BLaER1 treated with 17β-estradiol and CSF1 and Interleukin-3, amounts not matched to agents 10 nM and 100 nM (cell line): ENCODE results near the gene KLHL28.

Experiments
- H3K27ac ChIP-seq, 11 experiments: shearing (Covaris generic); formaldehyde crosslinking; 2 replicates each; pipeline ENCODE4 v1.8.1; 2022
- H3K27me3 ChIP-seq, 11 experiments: shearing (Covaris generic); formaldehyde crosslinking; 2 replicates each; pipeline ENCODE4 v1.8.1; 2022
- H3K36me3 ChIP-seq, 11 experiments: shearing (Covaris generic); formaldehyde crosslinking; 2 replicates each; pipeline ENCODE4 v1.8.1; 2022
- H3K4me1 ChIP-seq, 10 experiments: shearing (Covaris generic); formaldehyde crosslinking; 2 replicates each; pipeline ENCODE4 v1.8.1; 2022
- H3K4me2 ChIP-seq, 11 experiments: shearing (Covaris generic); formaldehyde crosslinking; 2 replicates each; pipeline ENCODE4 v1.8.1; 2022
- H3K4me3 ChIP-seq, 10 experiments: shearing (Covaris generic); formaldehyde crosslinking; 2 replicates each; pipeline ENCODE4 v1.8.1; 2022
- H3K9ac ChIP-seq, 11 experiments: shearing (Covaris generic); formaldehyde crosslinking; 2 replicates each; pipeline ENCODE4 v1.8.1; 2022
- H3K9me3 ChIP-seq, 11 experiments: shearing (Covaris generic); formaldehyde crosslinking; replicated peaks in 1 of 11; 2 replicates each; pipeline ENCODE4 v1.8.1; 2022
- H4K20me1 ChIP-seq, 11 experiments: shearing (Covaris generic); formaldehyde crosslinking; 2 replicates each; pipeline ENCODE4 v1.8.1; 2022
- Cebpa-rat ChIP-seq, 11 experiments: shearing (Covaris generic); IDR thresholded peaks; 2 replicates each; pipeline ENCODE4 v1.8.1; 2022

The KLHL28 gene

DNA sequence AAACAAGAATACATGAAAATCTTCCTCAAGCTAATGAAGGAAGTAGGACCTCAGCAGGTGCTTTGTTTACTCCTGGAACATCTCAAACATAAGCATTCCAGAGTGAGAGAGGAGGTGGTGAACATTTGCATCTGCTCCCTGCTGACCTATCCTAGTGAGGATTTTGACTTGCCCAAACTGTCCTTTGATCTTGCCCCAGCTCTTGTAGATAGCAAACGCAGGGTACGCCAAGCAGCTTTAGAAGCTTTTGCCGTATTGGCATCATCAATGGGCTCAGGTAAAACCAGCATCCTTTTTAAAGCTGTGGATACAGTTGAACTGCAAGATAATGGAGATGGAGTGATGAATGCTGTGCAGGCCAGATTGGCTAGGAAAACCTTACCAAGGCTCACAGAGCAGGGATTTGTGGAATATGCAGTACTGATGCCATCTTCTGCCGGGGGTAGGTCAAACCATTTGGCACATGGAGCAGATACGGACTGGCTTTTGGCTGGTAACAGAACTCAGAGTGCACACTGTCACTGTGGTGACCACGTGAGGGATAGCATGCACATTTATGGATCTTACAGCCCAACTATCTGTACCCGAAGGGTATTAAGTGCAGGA lies 2.1 kb upstream of the KLHL28 start:
- H3K9me3 ChIP-seq, result peaks cover 45 to 69% (median 67%) of the 10 kb centered on the region in 11 experiments
- no peaks in the 10 kb centered on the region for H3K27me3 ChIP-seq
- peaks cover 0 to 20% (median 4%) of the 10 kb centered on the region in 11 experiments; a peak in 8 of 22 replicates for H4K20me1 ChIP-seq
- H3K27ac ChIP-seq, result no peak overlapping the region
- H3K9ac ChIP-seq, result no peak overlapping the region
- H3K4me2 ChIP-seq, result peak overlapping the region; percentile 11 to 92 (median 82); a peak in 19 of 22 replicates
- H3K36me3 ChIP-seq, result peaks cover 0 to 32% (median 16%) of the 10 kb centered on the region in 11 experiments; a peak in 16 of 22 replicates
- H3K4me3 ChIP-seq, result peak overlapping the region in 9 of 10 experiments; percentile 35 to 90 (median 81); a peak in 15 of 20 replicates
- peaks cover 25 to 67% (median 44%) of the 10 kb centered on the region in 10 experiments for H3K4me1 ChIP-seq
- TF ChIP-seq Cebpa-rat (IDR thresholded peaks at IDR 0.05), result no peak

DNA sequence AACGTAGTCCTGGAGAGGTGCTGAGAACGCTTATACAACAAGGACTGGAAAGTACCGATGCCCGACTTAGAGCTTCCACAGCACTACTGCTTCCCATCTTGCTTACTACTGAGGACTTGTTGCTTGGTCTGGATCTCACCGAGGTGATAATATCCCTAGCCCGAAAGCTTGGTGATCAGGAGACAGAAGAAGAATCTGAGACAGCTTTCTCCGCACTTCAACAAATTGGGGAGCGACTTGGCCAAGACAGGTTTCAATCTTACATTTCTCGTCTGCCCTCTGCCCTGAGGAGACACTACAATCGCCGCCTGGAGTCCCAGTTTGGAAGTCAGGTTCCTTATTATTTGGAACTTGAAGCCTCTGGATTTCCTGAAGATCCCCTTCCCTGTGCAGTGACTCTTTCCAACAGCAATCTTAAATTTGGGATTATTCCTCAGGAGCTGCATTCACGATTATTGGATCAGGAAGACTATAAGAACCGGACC lies 1.3 kb upstream of the KLHL28 start:
- H3K27me3 ChIP-seq, result no peaks in the 10 kb centered on the region
- H3K9me3 ChIP-seq, result peaks cover 37 to 61% (median 59%) of the 10 kb centered on the region in 11 experiments
- peaks cover 0 to 26% (median 4%) of the 10 kb centered on the region in 11 experiments; a peak in 9 of 22 replicates for H4K20me1 ChIP-seq
- peak overlapping the region; percentile 75 to 92 (median 82) for H3K4me2 ChIP-seq
- TF ChIP-seq Cebpa-rat (IDR thresholded peaks at IDR 0.05), result no peak
- peak overlapping the region; percentile 74 to 90 (median 82) for H3K4me3 ChIP-seq
- peaks cover 25 to 73% (median 46%) of the 10 kb centered on the region in 10 experiments for H3K4me1 ChIP-seq
- H3K9ac ChIP-seq, result no peak overlapping the region; a peak in 1 of 22 replicates
- peak overlapping the region in 4 of 11 experiments; percentile 64 to 92 (median 80); a peak in 4 of 22 replicates for H3K27ac ChIP-seq
- H3K36me3 ChIP-seq, result peaks cover 0 to 28% (median 9%) of the 10 kb centered on the region in 11 experiments; a peak in 13 of 22 replicates

DNA sequence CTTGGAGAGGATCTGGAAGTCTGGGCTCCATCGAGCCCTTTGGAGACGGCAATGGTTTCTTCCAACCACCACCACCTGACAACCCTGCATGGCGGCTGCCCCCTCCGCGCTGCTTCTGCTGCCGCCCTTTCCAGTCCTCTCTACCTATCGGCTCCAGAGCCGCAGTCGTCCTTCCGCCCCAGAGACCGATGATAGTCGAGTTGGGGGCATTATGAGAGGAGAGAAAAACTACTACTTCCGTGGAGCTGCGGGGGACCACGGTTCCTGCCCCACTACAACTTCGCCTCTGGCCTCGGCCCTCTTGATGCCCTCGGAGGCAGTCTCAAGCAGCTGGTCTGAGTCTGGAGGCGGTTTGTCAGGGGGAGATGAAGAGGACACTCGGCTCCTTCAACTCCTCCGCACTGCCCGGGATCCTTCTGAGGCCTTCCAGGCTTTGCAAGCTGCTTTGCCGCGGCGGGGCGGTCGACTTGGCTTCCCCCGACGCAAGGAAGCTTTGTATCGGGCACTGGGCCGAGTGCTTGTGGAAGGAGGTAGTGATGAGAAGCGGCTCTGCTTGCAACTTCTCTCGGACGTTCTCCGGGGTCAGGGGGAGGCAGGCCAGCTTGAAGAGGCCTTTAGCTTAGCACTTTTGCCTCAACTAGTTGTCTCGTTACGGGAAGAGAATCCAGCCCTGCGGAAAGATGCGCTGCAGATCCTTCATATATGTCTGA lies 742 bp upstream of the KLHL28 start:
- H3K4me1 ChIP-seq, result peaks cover 25 to 78% (median 46%) of the 10 kb centered on the region in 10 experiments
- peak overlapping the region; percentile 63 to 91 (median 83) for H3K9ac ChIP-seq
- peaks cover 0 to 23% (median 3%) of the 10 kb centered on the region in 11 experiments; a peak in 11 of 22 replicates for H3K36me3 ChIP-seq
- no peaks in the 10 kb centered on the region for H3K27me3 ChIP-seq
- no peak for TF ChIP-seq Cebpa-rat (IDR thresholded peaks at IDR 0.05)
- peak overlapping the region; percentile 74 to 90 (median 82) for H3K4me3 ChIP-seq
- peak overlapping the region; percentile 64 to 92 (median 79); a peak in 21 of 22 replicates for H3K27ac ChIP-seq
- peaks cover 36 to 55% (median 53%) of the 10 kb centered on the region in 11 experiments for H3K9me3 ChIP-seq
- peaks cover 0 to 32% (median 4%) of the 10 kb centered on the region in 11 experiments; a peak in 9 of 22 replicates for H4K20me1 ChIP-seq
- H3K4me2 ChIP-seq, result peak overlapping the region; percentile 75 to 92 (median 82)

DNA sequence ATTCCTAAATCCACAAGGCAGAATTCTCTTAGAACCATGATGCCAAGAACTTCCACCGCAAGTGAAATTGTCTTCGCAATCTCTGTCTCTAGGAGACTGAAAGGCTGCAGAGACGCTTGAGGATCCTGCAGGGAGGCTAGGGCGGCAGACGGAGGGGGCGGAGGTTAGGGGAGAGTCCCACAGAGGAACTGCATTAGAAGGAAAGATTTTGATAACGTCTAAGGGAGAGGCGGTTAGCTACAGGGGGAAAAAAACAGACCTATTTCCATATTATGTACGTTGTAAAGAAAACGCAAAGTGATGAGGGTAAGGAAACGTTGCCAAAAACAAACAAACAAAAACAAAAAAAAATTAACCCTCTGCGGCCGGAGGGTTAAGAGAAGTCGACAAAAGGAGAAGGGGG lies 595 bp downstream of the KLHL28 start:
- H3K4me2 ChIP-seq, result peak overlapping the region; percentile 73 to 95 (median 86)
- H4K20me1 ChIP-seq, result peaks cover 0 to 46% (median 4%) of the 10 kb centered on the region in 11 experiments; a peak in 10 of 22 replicates
- peak overlapping the region; percentile 74 to 90 (median 82) for H3K4me3 ChIP-seq
- H3K36me3 ChIP-seq, result peaks cover 0 to 21% (median 9%) of the 10 kb centered on the region in 11 experiments; a peak in 15 of 22 replicates
- H3K9me3 ChIP-seq, result peaks cover 34 to 42% (median 40%) of the 10 kb centered on the region in 11 experiments
- no peaks in the 10 kb centered on the region for H3K27me3 ChIP-seq
- peaks cover 21 to 67% (median 37%) of the 10 kb centered on the region in 10 experiments for H3K4me1 ChIP-seq
- no peak for TF ChIP-seq Cebpa-rat (IDR thresholded peaks at IDR 0.05)
- H3K9ac ChIP-seq, result peak overlapping the region; percentile 77 to 91 (median 84)
- peak overlapping the region; percentile 73 to 92 (median 79) for H3K27ac ChIP-seq

DNA sequence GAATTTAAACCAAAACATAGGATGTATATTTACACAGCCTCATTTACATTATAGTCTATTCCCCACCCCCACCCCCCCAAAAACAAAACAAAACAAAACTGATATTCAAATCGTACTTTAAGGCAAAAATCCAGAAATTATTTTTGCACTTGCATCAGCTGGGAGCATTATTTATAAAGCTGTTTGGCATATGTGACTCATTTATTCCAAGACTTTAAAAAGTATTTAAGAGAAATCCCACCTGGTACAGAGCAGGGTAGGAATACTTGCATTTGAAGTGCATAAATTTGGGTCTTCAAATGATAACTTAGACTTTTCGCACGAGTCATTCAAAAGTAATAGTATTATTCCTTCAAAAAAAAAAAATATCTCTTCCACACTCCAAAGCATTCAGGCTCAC lies 1.1 kb downstream of the KLHL28 start:
- H3K27ac ChIP-seq, result peak overlapping the region in 10 of 11 experiments; percentile 73 to 92 (median 81); a peak in 19 of 22 replicates
- no peak for TF ChIP-seq Cebpa-rat (IDR thresholded peaks at IDR 0.05)
- peaks cover 0 to 21% (median 14%) of the 10 kb centered on the region in 11 experiments; a peak in 17 of 22 replicates for H3K36me3 ChIP-seq
- peaks cover 21 to 62% (median 37%) of the 10 kb centered on the region in 10 experiments for H3K4me1 ChIP-seq
- peaks cover 31 to 37% (median 35%) of the 10 kb centered on the region in 11 experiments for H3K9me3 ChIP-seq
- peak overlapping the region; percentile 74 to 90 (median 82) for H3K4me3 ChIP-seq
- H3K27me3 ChIP-seq, result no peaks in the 10 kb centered on the region
- peaks cover 0 to 51% (median 6%) of the 10 kb centered on the region in 11 experiments; a peak in 12 of 22 replicates for H4K20me1 ChIP-seq
- peak overlapping the region; percentile 77 to 91 (median 84) for H3K9ac ChIP-seq
- H3K4me2 ChIP-seq, result peak overlapping the region; percentile 73 to 95 (median 86)

DNA sequence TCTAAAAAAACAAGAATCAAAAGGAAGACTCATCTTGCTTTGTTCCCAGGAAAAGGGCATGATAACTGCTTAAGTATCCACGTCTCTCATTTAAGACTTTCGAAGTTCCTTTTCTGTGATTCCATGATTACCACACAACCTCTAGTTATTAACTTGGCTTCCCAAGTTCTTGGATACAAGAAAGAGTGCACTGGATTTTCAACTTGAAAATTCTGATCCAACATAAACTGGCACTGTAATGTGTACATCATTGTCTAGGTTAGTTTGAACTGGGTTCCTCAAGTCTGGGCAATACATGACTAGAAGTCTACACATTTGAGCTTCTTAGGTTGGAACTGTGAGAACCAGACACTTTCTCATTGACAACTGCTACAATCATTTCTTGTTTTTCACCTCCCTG lies 1.6 kb downstream of the KLHL28 start:
- no peaks in the 10 kb centered on the region for H3K27me3 ChIP-seq
- peak overlapping the region; percentile 73 to 95 (median 86) for H3K4me2 ChIP-seq
- TF ChIP-seq Cebpa-rat (IDR thresholded peaks at IDR 0.05), result no peak
- H3K36me3 ChIP-seq, result peaks cover 4 to 26% (median 16%) of the 10 kb centered on the region in 11 experiments; a peak in 18 of 22 replicates
- peak overlapping the region; percentile 52 to 91 (median 83); a peak in 19 of 22 replicates for H3K9ac ChIP-seq
- peaks cover 21 to 58% (median 37%) of the 10 kb centered on the region in 10 experiments for H3K4me1 ChIP-seq
- peaks cover 0 to 56% (median 11%) of the 10 kb centered on the region in 11 experiments; a peak in 13 of 22 replicates for H4K20me1 ChIP-seq
- peak overlapping the region in 4 of 11 experiments; percentile 0 to 92 (median 40); a peak in 7 of 22 replicates for H3K27ac ChIP-seq
- H3K9me3 ChIP-seq, result peaks cover 27 to 32% (median 30%) of the 10 kb centered on the region in 11 experiments
- H3K4me3 ChIP-seq, result peak overlapping the region; percentile 74 to 90 (median 82); a peak in 18 of 20 replicates

DNA sequence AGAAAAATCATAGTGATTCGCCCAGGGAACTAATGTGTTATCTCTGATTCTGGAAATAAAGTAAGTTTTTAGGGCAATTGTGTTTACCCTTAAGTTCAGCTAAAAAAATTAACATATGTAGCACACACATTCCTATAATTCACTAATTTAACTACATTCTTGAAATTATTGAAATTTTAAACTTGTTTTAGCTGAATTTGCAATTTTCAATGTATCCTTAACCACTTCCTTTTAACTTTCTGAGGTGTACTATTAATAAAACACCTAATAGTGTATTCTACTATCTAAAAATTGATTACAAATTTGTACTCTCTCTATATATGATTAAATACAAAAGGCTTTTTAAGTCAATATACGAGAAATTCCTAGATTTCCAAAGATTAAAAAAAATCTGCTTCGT lies 2.2 kb downstream of the KLHL28 start:
- Histone ChIP-seq H3K4me2 (peak overlapping the region in 10 of 11 experiments; percentile 73 to 95 (median 87); a peak in 18 of 22 replicates), H3K4me3 (peak overlapping the region in 8 of 10 experiments; percentile 74 to 90 (median 82); a peak in 10 of 20 replicates), H3K4me1 (peaks cover 21 to 52% (median 37%) of the 10 kb centered on the region in 10 experiments), H3K9me3 (peaks cover 21 to 26% (median 24%) of the 10 kb centered on the region in 11 experiments), H3K27me3 (no peaks in the 10 kb centered on the region), H3K27ac (no peak overlapping the region), H3K36me3 (peaks cover 4 to 26% (median 16%) of the 10 kb centered on the region in 11 experiments; a peak in 18 of 22 replicates), H3K9ac (peak overlapping the region in 3 of 11 experiments; percentile 86 to 88 (median 87); a peak in 4 of 22 replicates), H4K20me1 (peaks cover 0 to 62% (median 12%) of the 10 kb centered on the region in 11 experiments; a peak in 13 of 22 replicates)
- TF ChIP-seq Cebpa-rat (IDR thresholded peaks at IDR 0.05), result no peak

DNA sequence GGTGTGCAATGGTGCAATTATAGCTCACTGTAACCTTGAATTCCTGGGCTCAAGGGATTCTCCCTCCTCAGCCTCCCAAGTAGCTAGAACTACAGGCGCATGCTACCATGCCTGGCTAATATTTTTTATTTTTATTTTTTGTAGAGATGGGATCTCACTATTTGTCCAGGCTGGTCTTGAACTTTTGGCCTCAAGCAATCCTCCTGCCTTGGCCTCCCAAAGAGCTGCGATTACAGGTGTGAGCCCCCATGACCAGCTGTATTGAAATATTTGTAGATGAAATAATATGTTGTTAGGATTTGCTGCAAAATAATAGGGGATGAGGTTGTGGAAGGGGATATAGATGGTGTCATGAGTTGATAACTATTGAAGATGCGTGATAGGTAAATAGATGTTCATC lies 4.9 kb downstream of the KLHL28 start:
- H3K4me1 ChIP-seq, result peaks cover 12 to 36% (median 17%) of the 10 kb centered on the region in 10 experiments
- H3K4me3 ChIP-seq, result no peak overlapping the region
- no peak for TF ChIP-seq Cebpa-rat (IDR thresholded peaks at IDR 0.05)
- H3K27me3 ChIP-seq, result no peaks in the 10 kb centered on the region
- peaks cover 10 to 38% (median 27%) of the 10 kb centered on the region in 11 experiments; a peak in 20 of 22 replicates for H3K36me3 ChIP-seq
- no peak overlapping the region for H3K27ac ChIP-seq
- no peak overlapping the region for H3K9ac ChIP-seq
- no peaks in the 10 kb centered on the region for H3K9me3 ChIP-seq
- peaks cover 0 to 81% (median 14%) of the 10 kb centered on the region in 11 experiments; a peak in 13 of 22 replicates for H4K20me1 ChIP-seq
- H3K4me2 ChIP-seq, result no peak overlapping the region
